Glomerular visceral epithelial cell (primary cell): ENCODE results near the gene ZBTB37.
"Not testable (repeated sequence)": the region's sequence is repeated elsewhere in the genome, so short reads cannot be mapped to it uniquely, and the experiment has no call there.

Experiments
- DNase-seq: peaks from one replicate; pipeline ENCODE4 v3.0.0-alpha.2; 2016; ENCODE audit errors: extremely low spot score

Gene ZBTB37

DNA sequence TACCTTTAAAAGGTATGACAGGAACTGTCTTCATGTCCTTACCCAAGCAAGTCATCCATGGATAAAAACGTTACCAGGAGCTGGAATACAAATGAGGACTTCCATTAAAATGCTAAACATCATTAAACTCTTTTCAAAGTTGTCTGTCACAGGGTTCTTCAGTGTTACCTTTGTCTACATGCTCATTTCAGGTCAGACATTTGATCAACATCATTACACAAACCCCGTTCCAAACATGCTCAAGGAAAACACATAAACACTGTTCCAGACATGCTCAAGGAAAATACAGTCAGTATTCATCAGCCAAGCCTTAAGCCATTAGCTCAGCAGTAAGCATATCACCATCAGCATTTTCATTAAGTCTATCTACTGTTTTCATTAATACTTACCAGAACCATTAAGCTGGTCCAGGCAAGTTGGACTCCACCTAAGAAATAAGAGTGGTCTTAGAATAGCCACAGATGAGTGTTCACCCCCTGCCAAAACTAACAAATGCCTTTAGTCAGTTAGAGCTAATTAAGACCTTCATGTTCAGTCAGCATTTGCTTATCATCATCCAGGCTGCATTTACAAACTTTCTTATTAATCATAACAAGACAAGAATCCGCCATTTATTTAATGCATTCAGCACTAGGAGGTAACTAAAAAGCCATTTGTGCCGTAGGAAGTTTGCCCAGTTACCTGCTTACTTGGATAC, 2.6 kb upstream of the ZBTB37 start:
- DNase-seq: peak; percentile 8

DNA sequence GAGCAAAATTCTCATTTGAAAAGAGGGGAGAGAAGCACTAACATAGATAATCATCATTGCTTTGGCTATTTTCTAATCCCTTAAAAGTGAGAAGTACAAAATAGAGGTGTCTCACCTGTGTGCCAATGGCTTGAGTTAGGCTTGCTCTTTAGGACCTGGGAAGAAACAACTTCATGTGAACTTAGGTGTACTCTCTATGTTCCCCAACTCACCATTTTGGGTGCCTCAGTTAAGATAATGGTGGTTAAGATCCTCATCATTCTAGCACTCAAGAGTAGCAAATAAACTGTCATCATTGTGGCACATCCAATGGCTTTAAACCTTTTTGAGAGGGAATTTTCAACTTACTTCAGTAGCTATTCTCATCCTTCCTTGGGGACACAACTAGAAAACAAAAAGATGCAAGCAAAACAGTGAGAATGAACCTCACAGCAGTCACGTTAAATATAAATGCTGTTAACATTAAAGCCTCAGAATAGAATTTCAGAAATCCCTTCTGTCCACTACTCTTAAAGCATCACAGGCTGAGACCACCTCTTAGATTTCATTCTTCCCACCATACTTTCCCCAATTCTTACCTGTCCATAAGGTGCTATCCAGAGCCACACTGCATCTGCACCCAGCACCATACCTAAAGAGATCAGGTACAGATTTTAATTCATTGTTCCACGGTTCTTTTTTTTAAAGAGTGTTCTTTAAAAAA, 1.6 kb upstream of the ZBTB37 start:
- no peak for DNase-seq

DNA sequence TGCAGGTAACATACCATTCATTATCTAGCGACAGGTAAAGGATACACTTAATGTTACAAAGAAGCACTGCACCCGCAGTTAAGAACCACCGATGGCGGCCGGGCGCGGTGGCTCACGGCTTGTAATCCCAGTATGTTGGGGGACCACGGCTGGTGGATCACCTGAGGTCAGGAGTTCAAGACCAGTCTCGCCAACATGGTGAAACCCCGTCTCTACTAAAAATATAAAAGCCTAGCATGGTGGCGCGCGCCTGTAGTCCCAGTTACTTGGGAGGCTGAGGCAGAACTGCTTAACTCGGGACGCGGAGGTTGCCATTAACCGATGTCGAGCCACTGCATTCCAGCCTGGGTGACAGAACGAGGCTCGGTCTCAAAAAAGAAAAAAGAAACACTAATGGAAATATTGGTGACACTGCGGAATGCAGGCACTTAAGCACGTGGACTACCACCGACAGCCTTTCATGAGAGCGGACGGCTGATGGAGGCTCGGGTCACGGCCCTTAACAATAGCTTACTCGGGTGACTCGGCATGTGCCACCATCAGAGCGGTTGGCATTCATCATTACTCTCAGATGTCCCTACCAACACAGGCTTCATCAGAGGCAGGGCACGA, 933 bp upstream of the ZBTB37 start:
- no peak for DNase-seq

DNA sequence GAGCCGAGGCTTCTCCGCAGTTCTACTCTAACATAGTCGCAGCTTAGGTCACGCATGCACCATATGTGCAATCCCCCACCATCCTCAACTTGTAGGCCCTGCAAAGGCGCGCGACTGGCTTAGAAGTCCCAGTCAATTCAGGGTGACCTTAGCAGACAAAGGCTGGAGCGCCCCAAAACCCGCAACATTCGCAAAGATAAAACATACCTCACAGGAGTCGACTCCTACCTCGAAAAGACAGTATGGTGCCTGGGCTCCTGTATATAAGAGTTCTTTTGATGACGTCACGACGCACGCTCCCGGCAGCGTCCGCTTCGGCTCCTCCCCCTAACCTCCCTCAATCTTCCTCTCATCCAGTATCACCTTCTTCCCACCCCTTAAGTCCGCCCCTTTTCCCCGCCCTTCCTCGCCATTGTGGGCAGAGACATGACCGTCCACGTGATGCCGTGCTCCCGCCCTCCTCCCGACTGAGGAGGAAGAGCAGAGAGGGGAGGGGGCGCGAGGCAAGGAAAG, 371 bp upstream of the ZBTB37 start, which contains the start of gene GAS5:
Gene GAS5 (minus strand): TSS at position 237 of the 513 bp plus-strand sequence.
- DNase-seq: peak; percentile 100

DNA sequence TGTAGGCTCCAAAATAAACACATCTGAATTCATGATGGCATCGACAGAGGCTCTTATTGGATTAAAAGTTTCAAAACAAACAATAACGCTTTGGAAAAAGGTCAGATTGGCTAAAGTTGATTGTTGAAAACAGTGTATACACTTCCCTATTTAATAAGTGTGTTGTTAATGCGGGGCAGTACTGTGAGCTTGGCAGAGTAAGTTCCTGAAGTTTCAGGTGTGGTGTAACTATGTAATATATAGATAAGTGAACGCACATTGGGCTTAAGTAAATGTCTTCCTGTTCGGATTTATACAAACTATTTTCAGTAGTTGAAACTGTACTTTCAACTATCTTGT, 810 bp downstream of the ZBTB37 start:
- no peak for DNase-seq

DNA sequence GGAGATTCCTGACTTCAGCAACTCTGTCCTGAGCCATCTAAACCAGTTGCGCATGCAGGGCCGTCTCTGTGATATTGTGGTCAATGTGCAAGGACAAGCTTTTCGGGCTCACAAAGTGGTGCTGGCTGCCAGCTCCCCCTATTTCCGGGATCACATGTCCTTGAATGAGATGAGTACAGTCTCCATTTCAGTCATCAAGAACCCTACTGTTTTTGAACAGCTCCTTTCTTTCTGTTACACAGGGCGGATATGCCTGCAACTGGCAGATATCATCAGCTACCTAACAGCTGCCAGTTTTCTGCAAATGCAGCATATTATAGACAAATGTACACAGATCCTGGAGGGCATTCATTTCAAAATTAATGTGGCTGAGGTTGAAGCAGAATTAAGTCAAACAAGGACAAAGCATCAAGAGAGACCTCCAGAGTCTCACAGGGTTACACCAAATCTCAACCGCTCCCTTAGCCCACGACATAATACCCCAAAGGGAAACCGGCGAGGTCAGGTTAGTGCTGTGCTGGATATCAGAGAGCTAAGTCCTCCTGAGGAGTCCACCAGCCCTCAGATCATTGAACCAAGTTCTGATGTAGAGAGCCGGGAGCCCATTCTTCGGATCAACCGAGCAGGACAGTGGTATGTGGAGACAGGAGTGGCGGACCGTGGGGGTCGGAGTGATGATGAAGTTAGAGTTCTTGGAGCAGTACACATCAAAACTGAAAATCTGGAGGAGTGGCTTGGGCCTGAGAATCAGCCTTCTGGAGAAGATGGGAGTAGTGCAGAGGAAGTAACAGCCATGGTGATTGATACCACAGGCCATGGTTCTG, 2.3 kb downstream of the ZBTB37 start:
- no peak for DNase-seq

- no peak for DNase-seq
Measured at GRCh38 chr1:173871091-173871490, 2.9 kb downstream of the ZBTB37 start.

DNA sequence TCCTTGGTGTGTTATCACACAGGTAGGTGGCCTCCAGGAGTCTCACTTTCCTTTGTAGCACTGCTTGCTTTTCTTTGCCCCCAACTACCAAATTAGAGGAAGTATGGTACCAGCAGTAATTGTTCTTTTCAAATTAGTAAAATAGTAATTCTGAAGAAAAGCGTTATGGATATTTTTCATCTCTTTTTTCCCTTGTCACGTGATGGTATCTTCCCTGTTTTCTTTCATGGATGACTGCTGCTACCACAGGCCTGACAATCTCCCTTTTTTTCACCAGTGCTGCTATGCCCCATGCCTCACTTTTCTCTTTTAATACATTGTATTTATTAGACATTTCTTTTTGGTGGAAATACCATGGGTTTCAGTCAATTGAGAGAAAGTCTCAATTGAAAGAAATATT, 3.3 kb downstream of the ZBTB37 start:
- DNase-seq: no peak

GRCh38 chr1:173876732-173877131, 8.6 kb downstream of the ZBTB37 start:
- no peak for DNase-seq

- DNase-seq: no peak
Measured at GRCh38 chr1:173878251-173878650, 10.1 kb downstream of the ZBTB37 start.

- not testable (repeated sequence) for DNase-seq
Measured at GRCh38 chr1:173881117-173881516, 12.9 kb downstream of the ZBTB37 start.

DNA sequence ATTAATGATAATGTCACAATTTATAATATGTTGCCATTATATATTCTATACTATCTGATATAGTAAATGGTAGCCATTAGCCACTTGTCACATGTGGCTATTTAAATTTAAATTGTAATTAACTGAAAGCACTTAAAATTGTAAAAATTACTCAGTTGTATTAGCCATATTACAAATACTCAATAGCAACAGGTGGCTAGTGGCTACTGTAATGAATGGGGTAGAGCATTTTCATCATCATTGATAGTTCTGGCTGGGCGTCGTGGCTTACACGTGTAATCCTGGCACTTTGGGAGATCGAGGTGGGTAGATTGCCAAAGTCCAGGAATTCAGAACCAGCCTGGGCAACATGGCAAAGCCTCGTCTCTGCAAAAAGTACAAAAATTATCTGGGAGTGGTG, 16.5 kb downstream of the ZBTB37 start:
- no peak for DNase-seq

- no peak for DNase-seq
Measured at GRCh38 chr1:173886746-173887611, 18.8 kb downstream of the ZBTB37 start.

GRCh38 chr1:173887627-173888026, 19.4 kb downstream of the ZBTB37 start:
- no peak for DNase-seq

- DNase-seq: no peak
Measured at GRCh38 chr1:173888749-173889148, 20.6 kb downstream of the ZBTB37 start.

DNA sequence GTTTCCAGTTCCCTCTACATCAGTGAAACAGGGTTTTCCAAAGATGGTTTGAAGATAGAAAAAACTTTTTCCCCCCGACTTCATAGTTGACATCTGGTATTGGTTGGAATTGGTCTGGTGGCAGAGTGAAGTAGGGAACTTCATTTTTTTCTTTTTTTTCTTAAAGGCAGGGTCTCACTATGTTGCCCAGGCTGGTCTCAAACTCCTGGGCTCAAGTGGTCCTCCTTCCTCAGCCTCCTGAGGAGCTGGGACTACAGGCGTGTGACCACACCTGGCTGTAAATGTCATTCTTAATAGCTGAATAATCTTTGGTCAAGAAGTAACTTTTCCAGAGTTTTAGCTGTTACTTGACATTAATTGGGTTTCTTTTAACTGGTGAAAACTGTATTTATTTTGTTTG, 21.7 kb downstream of the ZBTB37 start:
- no peak for DNase-seq

- DNase-seq: no peak
Measured at GRCh38 chr1:173893611-173894010, 25.4 kb downstream of the ZBTB37 start.

DNA sequence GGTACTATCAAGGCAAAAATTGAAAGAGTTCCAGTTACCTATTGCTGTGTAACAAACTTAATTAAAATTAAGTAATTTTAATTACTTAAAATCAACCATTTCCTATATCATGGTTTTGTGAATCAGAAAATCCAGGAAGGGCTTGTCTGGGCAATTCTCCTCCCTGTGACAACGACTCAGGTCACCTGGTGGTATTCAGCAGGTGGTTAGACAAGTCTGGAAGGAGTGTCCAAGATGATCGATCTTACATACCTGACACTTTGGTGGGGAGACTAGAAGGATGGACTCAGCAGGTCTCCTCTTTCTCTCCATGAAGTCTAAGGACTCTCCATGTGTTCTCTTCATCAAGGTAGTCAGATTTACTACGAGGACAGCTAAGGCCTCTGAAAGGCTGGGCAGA, 26.0 kb downstream of the ZBTB37 start:
- DNase-seq: no peak

- DNase-seq: no peak
Measured at GRCh38 chr1:173900427-173900826, 32.2 kb downstream of the ZBTB37 start.

DNA sequence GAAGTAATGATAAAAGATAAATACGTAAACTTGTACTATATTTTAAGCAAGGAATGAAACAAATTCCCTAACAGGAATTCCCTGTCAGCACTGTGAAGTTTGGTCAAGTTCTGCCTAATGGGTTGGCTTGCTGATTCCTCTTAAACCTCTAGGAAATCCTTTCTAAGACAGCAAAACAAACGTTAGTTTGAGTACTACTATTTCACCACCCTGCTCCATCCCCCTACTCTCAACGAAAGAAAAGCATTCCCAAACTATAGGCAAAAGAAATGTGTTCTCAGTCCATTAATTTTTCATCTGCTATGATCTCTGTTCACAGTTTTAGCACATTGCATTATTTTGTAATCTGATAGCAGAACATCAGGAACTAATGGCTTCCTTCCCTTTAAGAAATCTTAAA, 32.8 kb downstream of the ZBTB37 start:
- DNase-seq: no peak
